Measurements from ENCODE around the gene TTC7B. TPM values are rescaled to one million over a fixed set of nuclear protein-coding genes. Genes with fewer than 3 reads are reported as not detected.

TTC7B gene
- total and polyA plus RNA-seq, 2 donors (not counting 1 experiment from before 2014, with no cell fraction given), result 18.8 to 37.5 TPM

GRCh38 chr14:90612801-90613200 is 203.4 kb downstream of the TTC7B start:
- H3K79me2 ChIP-seq (ENCODE audit: control insufficient read depth, insufficient read depth, low read length), result no peaks in the 10 kb centered on the region
- no peak overlapping the region for H3K9ac ChIP-seq (ENCODE audit: insufficient read depth, low read length)
- H3K27ac ChIP-seq (ENCODE audit: insufficient read depth, low read length), result no peak overlapping the region
- H3K4me1 ChIP-seq (ENCODE audit: control insufficient read depth, extremely low read depth, insufficient read depth, low read length), result no peaks in the 10 kb centered on the region
- H3K4me3 ChIP-seq (replicated peaks in 1 of 4; ENCODE audit: control extremely low read depth in 1 of 4, insufficient read depth in 1 of 4, low read depth in 3 of 4, low read length in 4 of 4), result no peak overlapping the region
- TF ChIP-seq EZH2 (IDR thresholded peaks at IDR 0.05; ENCODE audit: low read length, missing control alignments), result no peak
- TF ChIP-seq, protein P1, sequence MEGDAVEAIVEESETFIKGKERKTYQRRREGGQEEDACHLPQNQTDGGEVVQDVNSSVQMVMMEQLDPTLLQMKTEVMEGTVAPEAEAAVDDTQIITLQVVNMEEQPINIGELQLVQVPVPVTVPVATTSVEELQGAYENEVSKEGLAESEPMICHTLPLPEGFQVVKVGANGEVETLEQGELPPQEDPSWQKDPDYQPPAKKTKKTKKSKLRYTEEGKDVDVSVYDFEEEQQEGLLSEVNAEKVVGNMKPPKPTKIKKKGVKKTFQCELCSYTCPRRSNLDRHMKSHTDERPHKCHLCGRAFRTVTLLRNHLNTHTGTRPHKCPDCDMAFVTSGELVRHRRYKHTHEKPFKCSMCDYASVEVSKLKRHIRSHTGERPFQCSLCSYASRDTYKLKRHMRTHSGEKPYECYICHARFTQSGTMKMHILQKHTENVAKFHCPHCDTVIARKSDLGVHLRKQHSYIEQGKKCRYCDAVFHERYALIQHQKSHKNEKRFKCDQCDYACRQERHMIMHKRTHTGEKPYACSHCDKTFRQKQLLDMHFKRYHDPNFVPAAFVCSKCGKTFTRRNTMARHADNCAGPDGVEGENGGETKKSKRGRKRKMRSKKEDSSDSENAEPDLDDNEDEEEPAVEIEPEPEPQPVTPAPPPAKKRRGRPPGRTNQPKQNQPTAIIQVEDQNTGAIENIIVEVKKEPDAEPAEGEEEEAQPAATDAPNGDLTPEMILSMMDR (conservative IDR thresholded peaks at IDR 0.05 in 1 of 2, IDR thresholded peaks at IDR 0.05 in 1 of 2; ENCODE audit: low read depth in 1 of 2, low read length in 2 of 2), result no peak
- H3K27me3 ChIP-seq (ENCODE audit: control insufficient read depth, insufficient read depth, low read length), result no peaks in the 10 kb centered on the region
- no peaks in the 10 kb centered on the region for H3K36me3 ChIP-seq (ENCODE audit: control insufficient read depth, insufficient read depth, low read length)
- no peak for DNase-seq (ENCODE audit: low read depth in 2 of 2)
- H2AFZ ChIP-seq (ENCODE audit: low read length), result no peak overlapping the region
- no peaks in the 10 kb centered on the region for H4K20me1 ChIP-seq (ENCODE audit: control insufficient read depth, extremely low read depth, insufficient read depth, low read length)
- no peaks in the 10 kb centered on the region for H3K9me3 ChIP-seq (ENCODE audit: control insufficient read depth, insufficient read depth, low read depth, low read length)
- no peak overlapping the region for H3K4me2 ChIP-seq (ENCODE audit: extremely low read depth, insufficient read depth, low read length)

DNA sequence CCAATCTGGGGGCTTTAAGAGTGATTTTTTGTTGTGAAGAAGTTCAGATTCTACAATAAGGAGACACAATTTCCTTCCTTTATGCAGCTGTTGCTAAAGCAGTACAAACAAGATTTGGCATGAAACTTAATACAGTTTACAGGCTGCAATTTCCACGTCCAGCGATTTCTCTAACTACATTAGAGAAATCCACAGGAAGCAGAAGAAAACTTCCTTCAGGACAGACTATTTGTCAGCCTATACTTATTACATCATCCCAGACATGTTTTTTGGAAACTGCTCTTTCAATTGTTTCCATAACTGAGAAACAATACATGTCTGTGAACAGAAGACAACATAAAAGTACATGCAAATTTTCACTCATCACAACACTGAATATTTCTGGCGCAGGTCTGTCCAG is 204.3 kb downstream of the TTC7B start:
- no peaks in the 10 kb centered on the region for H4K20me1 ChIP-seq (ENCODE audit: control insufficient read depth, extremely low read depth, insufficient read depth, low read length)
- no peaks in the 10 kb centered on the region for H3K9me3 ChIP-seq (ENCODE audit: control insufficient read depth, insufficient read depth, low read depth, low read length)
- H3K9ac ChIP-seq (ENCODE audit: insufficient read depth, low read length), result no peak overlapping the region
- TF ChIP-seq, protein P1 (conservative IDR thresholded peaks at IDR 0.05 in 1 of 2, IDR thresholded peaks at IDR 0.05 in 1 of 2; ENCODE audit: low read depth in 1 of 2, low read length in 2 of 2), result no peak
- TF ChIP-seq EZH2 (IDR thresholded peaks at IDR 0.05; ENCODE audit: low read length, missing control alignments), result no peak
- H2AFZ ChIP-seq (ENCODE audit: low read length), result no peak overlapping the region
- no peak overlapping the region for H3K27ac ChIP-seq (ENCODE audit: insufficient read depth, low read length)
- H3K79me2 ChIP-seq (ENCODE audit: control insufficient read depth, insufficient read depth, low read length), result no peaks in the 10 kb centered on the region
- no peak overlapping the region for H3K4me3 ChIP-seq (replicated peaks in 1 of 4; ENCODE audit: control extremely low read depth in 1 of 4, insufficient read depth in 1 of 4, low read depth in 3 of 4, low read length in 4 of 4)
- peak in 1 of 2 donors; percentile 42 for DNase-seq (ENCODE audit: low read depth in 2 of 2)
- no peak overlapping the region for H3K4me2 ChIP-seq (ENCODE audit: extremely low read depth, insufficient read depth, low read length)
- H3K36me3 ChIP-seq (ENCODE audit: control insufficient read depth, insufficient read depth, low read length), result no peaks in the 10 kb centered on the region
- no peaks in the 10 kb centered on the region for H3K4me1 ChIP-seq (ENCODE audit: control insufficient read depth, extremely low read depth, insufficient read depth, low read length)
- no peaks in the 10 kb centered on the region for H3K27me3 ChIP-seq (ENCODE audit: control insufficient read depth, insufficient read depth, low read length)

- DNase-seq (ENCODE audit: low read depth in 2 of 2), result no peak
- Histone ChIP-seq H4K20me1 (ENCODE audit: control insufficient read depth, extremely low read depth, insufficient read depth, low read length) (no peaks in the 10 kb centered on the region), H3K27me3 (ENCODE audit: control insufficient read depth, insufficient read depth, low read length) (no peaks in the 10 kb centered on the region), H3K4me3 (replicated peaks in 1 of 4; ENCODE audit: control extremely low read depth in 1 of 4, insufficient read depth in 1 of 4, low read depth in 3 of 4, low read length in 4 of 4) (no peak overlapping the region), H3K4me1 (ENCODE audit: control insufficient read depth, extremely low read depth, insufficient read depth, low read length) (no peaks in the 10 kb centered on the region), H3K79me2 (ENCODE audit: control insufficient read depth, insufficient read depth, low read length) (no peaks in the 10 kb centered on the region), H3K27ac (ENCODE audit: insufficient read depth, low read length) (no peak overlapping the region), H3K9ac (ENCODE audit: insufficient read depth, low read length) (no peak overlapping the region), H3K36me3 (ENCODE audit: control insufficient read depth, insufficient read depth, low read length) (no peaks in the 10 kb centered on the region), H3K9me3 (ENCODE audit: control insufficient read depth, insufficient read depth, low read depth, low read length) (no peaks in the 10 kb centered on the region), H2AFZ (ENCODE audit: low read length) (no peak overlapping the region), H3K4me2 (ENCODE audit: extremely low read depth, insufficient read depth, low read length) (no peak overlapping the region)
- no peak for TF ChIP-seq EZH2 (IDR thresholded peaks at IDR 0.05; ENCODE audit: low read length, missing control alignments)
- TF ChIP-seq, protein P1 (conservative IDR thresholded peaks at IDR 0.05 in 1 of 2, IDR thresholded peaks at IDR 0.05 in 1 of 2; ENCODE audit: low read depth in 1 of 2, low read length in 2 of 2), result no peak
Observed at GRCh38 chr14:90611501-90611900, 204.7 kb downstream of the TTC7B start.

Measured in fibroblast of lung (primary cell).